AG04450 (cell line): Measurements from ENCODE around the gene ROBO1. TPM values are rescaled to one million over a fixed set of nuclear protein-coding genes. Genes with fewer than 3 reads are reported as not detected.

Source experiments
- CTCF ChIA-PET: fragments of 300-600, 350-600 bp; formaldehyde crosslinking; extraction: SDS; loops from one replicate; lab custom pipeline; 2022; ENCODE audit warnings: antibody characterized with exemption, inconsistent platforms; lab: Charles Lee
- POLR2A ChIA-PET: fragments of 350-600 bp; formaldehyde crosslinking; extraction: SDS; loops from one replicate; lab custom pipeline; 2021; ENCODE audit warnings: antibody characterized with exemption, inconsistent platforms; lab: Yijun Ruan, JAX
- DNase-seq: peaks from one replicate; pipeline ENCODE4 v3.0.0-alpha.2; 2011; ENCODE audit warnings: low read depth, low spot score
- H3K27ac ChIP-seq: one replicate; pipeline ENCODE4 v1.5.1; 2012; ENCODE audit warnings: low read depth, low read length, control low read depth
- H3K27me3 ChIP-seq: one replicate; pipeline ENCODE4 v1.6.0; 2012; ENCODE audit warnings: low read length; ENCODE audit not compliant: control insufficient read depth, insufficient read depth
- H3K4me3 ChIP-seq: 2 replicates; pipeline ENCODE4 v1.5.1; 2011; ENCODE audit warnings: mild to moderate bottlenecking, low read depth, low read length, control low read depth
- H3K9me3 ChIP-seq: 2 replicates; pipeline ENCODE4 v1.5.1; 2012; ENCODE audit warnings: low read length; ENCODE audit not compliant: control insufficient read depth, insufficient read depth
- CTCF ChIP-seq: IDR thresholded peaks from 2 replicates; pipeline ENCODE4 v1.5.1; 2011; ENCODE audit warnings: low read depth, low read length, control low read depth, inconsistent platforms
- polyA plus RNA-seq: library from polyadenylated mRNA; depleted of rRNA; stranded (reverse); fragments of >200 nt; gene quantifications from 2 replicates; pipeline ENCODE4 v1.2.3, GENCODE V29; 2011

The ROBO1 gene
- polyA plus RNA-seq, 1 experiment, result 66.0 TPM

DNA sequence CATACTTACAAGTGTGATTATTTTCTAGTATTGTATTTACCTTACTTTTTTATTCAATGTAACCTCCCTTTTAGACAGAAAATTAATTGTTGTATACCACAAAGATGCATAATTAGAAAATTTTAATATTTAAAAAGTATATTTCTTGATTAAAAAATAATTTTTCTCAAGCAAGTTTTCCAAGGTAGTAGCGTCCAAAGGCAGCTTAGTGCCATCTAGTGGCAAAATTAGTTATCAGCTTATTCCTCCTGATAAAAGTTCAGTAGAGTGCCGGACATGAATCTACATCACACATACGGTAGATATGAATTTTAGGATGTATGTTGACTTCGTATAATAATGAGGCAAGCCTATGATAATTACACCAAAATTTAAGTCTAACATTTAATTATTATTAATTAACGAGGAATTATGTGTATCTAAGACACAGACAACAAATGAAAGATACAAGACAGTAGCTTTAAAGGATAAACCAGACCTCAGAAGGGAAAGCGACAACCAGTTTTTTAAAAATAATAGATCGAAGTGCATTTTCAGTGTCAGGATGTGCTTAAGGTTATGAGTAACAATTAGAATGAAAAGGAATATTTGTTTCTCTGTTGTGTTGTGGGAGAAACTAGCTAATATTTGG is 405.9 kb downstream of the ROBO1 start:
- no peak overlapping the region for H3K4me3 ChIP-seq
- ChIA-PET POLR2A (interaction anchor here (1.8 kb wide), 1 partner anchor 276 kb away, joined by 7 read pairs; no protein-coding TSS in a partner anchor), CTCF (interaction anchor here (0.6 to 4.4 kb wide), 66 partner anchors 7 to 1209 kb away, joined by 3 to 265 read pairs (median 5); no protein-coding TSS in a partner anchor)
- no peaks in the 10 kb centered on the region for H3K27me3 ChIP-seq
- H3K9me3 ChIP-seq, result no peaks in the 10 kb centered on the region
- H3K27ac ChIP-seq, result no peak overlapping the region
- peak; percentile 15 for DNase-seq
- TF ChIP-seq CTCF, result peak; percentile 83

DNA sequence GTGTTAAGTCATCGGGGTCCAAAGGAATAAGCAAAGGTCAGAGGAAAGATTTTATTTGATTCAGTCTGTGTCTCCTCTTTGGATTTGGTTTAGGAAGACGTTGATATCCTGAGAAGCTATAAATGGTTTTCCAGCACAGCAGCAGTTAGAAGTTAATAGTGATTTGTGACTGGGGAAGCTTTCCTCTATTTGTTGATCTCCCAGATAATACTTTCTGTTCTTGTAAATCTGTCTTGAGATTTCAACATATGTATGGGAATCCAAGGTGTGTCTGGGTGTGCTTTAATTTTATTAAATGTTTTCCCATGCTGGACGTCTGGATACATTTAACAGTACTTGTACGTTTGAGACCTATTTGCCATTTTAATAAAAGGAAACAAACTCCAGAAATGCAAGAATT is 409.5 kb downstream of the ROBO1 start:
- POLR2A ChIA-PET, result no interaction called here
- CTCF ChIA-PET, result interaction anchor here (1.3 to 1.5 kb wide), 2 partner anchors 11 to 272 kb away, joined by 4 to 6 read pairs; no protein-coding TSS in a partner anchor
- no peak for DNase-seq
- Histone ChIP-seq H3K27me3 (no peaks in the 10 kb centered on the region), H3K9me3 (no peaks in the 10 kb centered on the region), H3K4me3 (no peak overlapping the region), H3K27ac (no peak overlapping the region)
- no peak for TF ChIP-seq CTCF

DNA sequence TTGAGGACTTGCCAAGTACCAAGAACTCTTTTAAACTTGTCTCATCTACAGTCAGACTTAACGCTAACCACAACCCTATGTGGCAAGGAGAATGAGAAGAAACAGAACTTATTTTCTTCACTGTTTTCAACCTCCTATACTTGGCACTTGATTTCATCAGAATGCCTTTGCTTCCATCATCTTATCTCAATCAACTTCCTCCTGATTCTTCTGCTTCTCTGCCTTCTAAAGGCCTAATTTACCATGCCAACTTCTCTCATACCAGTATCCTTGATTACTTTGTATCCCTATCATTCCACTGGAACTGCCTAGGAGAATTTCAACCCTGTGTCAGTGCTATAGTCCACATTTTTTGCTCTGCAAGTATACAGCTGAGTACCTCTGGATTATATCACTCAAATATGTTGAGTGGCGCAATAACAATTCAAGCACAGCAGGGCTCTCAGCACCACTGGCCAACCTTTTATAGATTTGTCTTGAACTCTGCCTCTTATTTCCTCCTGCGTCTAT is 413.6 kb downstream of the ROBO1 start:
- H3K27me3 ChIP-seq, result no peaks in the 10 kb centered on the region
- H3K27ac ChIP-seq, result no peak overlapping the region
- H3K4me3 ChIP-seq, result no peak overlapping the region
- H3K9me3 ChIP-seq, result no peaks in the 10 kb centered on the region
- CTCF ChIA-PET, result interaction anchor here (0.7 to 1.5 kb wide), 4 partner anchors 13 to 365 kb away, joined by 3 to 5 read pairs (median 4); no protein-coding TSS in a partner anchor
- no peak for DNase-seq
- no peak for TF ChIP-seq CTCF
- POLR2A ChIA-PET, result no interaction called here

DNA sequence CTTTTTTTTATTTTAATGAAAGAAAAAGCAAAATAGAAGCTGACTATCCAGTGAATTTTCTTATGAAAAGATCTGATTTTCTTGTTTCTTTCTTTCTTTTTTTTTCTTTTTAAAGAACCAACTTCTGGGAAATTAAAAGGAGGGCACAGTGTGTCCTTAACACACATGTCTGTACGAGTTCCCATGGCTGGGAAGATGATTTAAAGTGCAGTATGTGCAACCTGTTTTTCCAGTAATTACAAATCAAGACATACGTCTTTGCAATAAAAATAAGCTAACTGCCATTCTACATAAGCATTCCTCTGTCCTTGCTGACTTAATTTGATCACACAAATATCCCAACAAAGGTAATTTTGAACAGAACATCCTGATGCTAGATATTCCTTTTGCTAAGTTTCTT is 416.1 kb downstream of the ROBO1 start:
- no peaks in the 10 kb centered on the region for H3K27me3 ChIP-seq
- H3K27ac ChIP-seq, result no peak overlapping the region
- no peaks in the 10 kb centered on the region for H3K9me3 ChIP-seq
- no peak overlapping the region for H3K4me3 ChIP-seq
- TF ChIP-seq CTCF, result no peak
- ChIA-PET POLR2A (no interaction called here), CTCF (interaction anchor here (0.8 to 1.9 kb wide), 3 partner anchors 9 to 265 kb away, joined by 3 to 7 read pairs (median 5); no protein-coding TSS in a partner anchor)
- no peak for DNase-seq
